HepG2 (cell line): ENCODE results near the gene ABCA4. TPM values are rescaled to one million over a fixed set of nuclear protein-coding genes. Genes with fewer than 3 reads are reported as not detected.

ENCODE experiments used
- ASH2L ChIP-seq: fragments of 300-600, 200-600 bp; sonication (generic); IDR thresholded peaks from 2 replicates; pipeline ENCODE4 v1.7.0; 2017; ENCODE audit warnings: low read depth, mild to moderate bottlenecking, moderate library complexity, mixed read lengths, low read length; ENCODE audit not compliant: insufficient read length
- ATF7 ChIP-seq, 2 experiments: fragments of 450-650 bp in 1 of 2; sonication (generic) in 1 of 2; formaldehyde crosslinking in 1 of 2; IDR thresholded peaks; 2 replicates each; pipeline versions ENCODE4 v1.4.0 to v1.6.1; 2016 to 2020; ENCODE audit warnings: antibody characterized with exemption in 1 of 2, mild to moderate bottlenecking in 1 of 2, missing genetic modification reagents in 1 of 2
- EP300 ChIP-seq, 3 experiments: sonication (generic) in 1 of 3; formaldehyde crosslinking in 1 of 3; IDR thresholded peaks; 2 replicates each; pipeline versions ENCODE4 v1.5.1 to v1.6.1; 2011 to 2020; ENCODE audit warnings: low read depth in 2 of 3, low read length in 2 of 3, borderline replicate concordance in 1 of 3, improper control_type of control experiment in 1 of 3, mild to moderate bottlenecking in 1 of 3, missing genetic modification reagents in 1 of 3, moderate library complexity in 1 of 3
- HDAC1 ChIP-seq: sonication (generic); formaldehyde crosslinking; IDR thresholded peaks from 2 replicates; pipeline ENCODE4 v1.5.1; 2020; ENCODE audit warnings: mild to moderate bottlenecking, missing genetic modification reagents
- HIC2 ChIP-seq: sonication (generic); formaldehyde crosslinking; IDR thresholded peaks from 2 replicates; pipeline ENCODE4 v1.9.0; 2022; ENCODE audit warnings: low read depth, missing genetic modification reagents
- HOMEZ ChIP-seq: IDR thresholded peaks from 2 replicates; pipeline ENCODE4 v1.6.1; 2016; ENCODE audit warnings: low read depth
- KAT8 ChIP-seq: IDR thresholded peaks from 2 replicates; pipeline ENCODE4 v1.6.1; 2016; ENCODE audit warnings: missing genetic modification reagents, missing compliant biosample characterization
- KDM3A ChIP-seq: IDR thresholded peaks from 2 replicates; pipeline ENCODE4 v1.6.1; 2018; ENCODE audit warnings: low read depth, missing compliant biosample characterization
- KDM5B ChIP-seq: sonication (generic); formaldehyde crosslinking; IDR thresholded peaks from 2 replicates; pipeline ENCODE4 v1.4.0; 2020; ENCODE audit warnings: missing genetic modification reagents, mild to moderate bottlenecking, borderline replicate concordance
- LBX2 ChIP-seq: sonication (generic); formaldehyde crosslinking; IDR thresholded peaks from 2 replicates; pipeline ENCODE4 v1.5.0; 2020; ENCODE audit warnings: missing genetic modification reagents, mild to moderate bottlenecking, borderline replicate concordance
- NCOA1 ChIP-seq: sonication (generic); formaldehyde crosslinking; IDR thresholded peaks from 2 replicates; pipeline ENCODE4 v1.9.0; 2021; ENCODE audit warnings: missing genetic modification reagents
- RXRA ChIP-seq: sonication (generic); formaldehyde crosslinking; IDR thresholded peaks from 2 replicates; pipeline ENCODE4 v1.5.1; 2020; ENCODE audit warnings: missing genetic modification reagents
- TEAD3 ChIP-seq: optimal IDR thresholded peaks from 2 replicates; pipeline ENCODE3; 2016; ENCODE audit warnings: borderline replicate concordance
- XRCC5 ChIP-seq: fragments of 200-400 bp; formaldehyde crosslinking; optimal IDR thresholded peaks from 2 replicates; pipeline ENCODE3; 2017; ENCODE audit warnings: mild to moderate bottlenecking, low read length
- ZBTB7A ChIP-seq: sonication (generic); formaldehyde crosslinking; IDR thresholded peaks from 2 replicates; pipeline ENCODE4 v1.8.0; 2022; ENCODE audit warnings: mild to moderate bottlenecking, missing genetic modification reagents
- ZFX ChIP-seq: sonication (generic); formaldehyde crosslinking; IDR thresholded peaks from 2 replicates; pipeline ENCODE4 v1.4.0; 2020; ENCODE audit warnings: mild to moderate bottlenecking, low read depth, missing genetic modification reagents, moderate library complexity
- ZMAT3 ChIP-seq: sonication (generic); formaldehyde crosslinking; conservative IDR thresholded peaks from 2 replicates; pipeline ENCODE4 v1.7.0; 2021; ENCODE audit warnings: missing genetic modification reagents
- ZMYM4 ChIP-seq: sonication (generic); formaldehyde crosslinking; IDR thresholded peaks from 2 replicates; pipeline ENCODE4 v1.8.1; 2023; ENCODE audit warnings: mild to moderate bottlenecking, missing genetic modification reagents
- ZNF101 ChIP-seq: sonication (generic); formaldehyde crosslinking; IDR thresholded peaks from 2 replicates; pipeline ENCODE4 v1.4.0; 2020; ENCODE audit warnings: mild to moderate bottlenecking, low read depth, missing genetic modification reagents, borderline replicate concordance
- ZNF205 ChIP-seq: IDR thresholded peaks from 2 replicates; pipeline ENCODE4 v1.6.1; 2018; ENCODE audit warnings: missing biosample characterization, missing genetic modification reagents
- ZNF350 ChIP-seq: sonication (generic); formaldehyde crosslinking; IDR thresholded peaks from 2 replicates; pipeline ENCODE4 v1.4.0; 2020; ENCODE audit warnings: mild to moderate bottlenecking, low read depth, missing genetic modification reagents, borderline replicate concordance
- ZNF362 ChIP-seq: sonication (generic); formaldehyde crosslinking; IDR thresholded peaks from 2 replicates; pipeline ENCODE4 v1.4.0; 2020; ENCODE audit warnings: missing genetic modification reagents, mild to moderate bottlenecking, borderline replicate concordance
- ZNF746 ChIP-seq: sonication (generic); formaldehyde crosslinking; IDR thresholded peaks from 2 replicates; pipeline ENCODE4 v1.8.0; 2022; ENCODE audit warnings: mild to moderate bottlenecking, missing genetic modification reagents
- ZNF766 ChIP-seq: sonication (generic); formaldehyde crosslinking; IDR thresholded peaks from 2 replicates; pipeline ENCODE4 v1.5.0; 2020; ENCODE audit warnings: missing genetic modification reagents, borderline replicate concordance
- polyA plus RNA-seq, 8 experiments: library from polyadenylated mRNA; depleted of rRNA in 3 of 8; stranded (reverse) in 7 of 8; unstranded in 1 of 8; fragments of >200 nt; fragmentation: Illumina TruSeq in 4 of 8; extraction: Trizol in 4 of 8; gene quantifications; 2 replicates each; pipeline versions ENCODE4 v1.2.1 to v1.2.3, GENCODE V29; 2011 to 2016; ENCODE audit warnings: low read depth in 4 of 8, missing spikeins in 1 of 8, mixed read lengths in 1 of 8; ENCODE audit not compliant: insufficient read depth in 1 of 8
- total RNA-seq, 5 experiments: library from RNA; depleted of rRNA; stranded (reverse); fragments of >200 nt; fragmentation: Illumina TruSeq; extraction: Trizol; gene quantifications; 2 replicates each; pipeline ENCODE4 v1.2.3, GENCODE V29; 2016; ENCODE audit warnings: low read depth in 1 of 5

The ABCA4 gene
- total and polyA plus RNA-seq, 2 of the 13 experiments (the other 11 are each of a cell fraction or from before 2014, with no cell fraction given) = 0.24 to 0.67 TPM

GRCh38 chr1:94044290-94044790 is 76.6 kb downstream of the ABCA4 start (continued):
- TF ChIP-seq HOMEZ (CRISPR knock-in tag) (0 out of 2 replicates have a peak, but pooled peaks have one; percentile 11), ZBTB7A (CRISPR knock-in tag) (peak; percentile 84), ZMAT3 (CRISPR knock-in tag) (no peak), TEAD3 (no peak), KAT8 (peak; percentile 92), ZNF205 (CRISPR knock-in tag) (no peak), LBX2 (CRISPR knock-in tag) (no peak), HIC2 (CRISPR knock-in tag) (peak; percentile 48; the same call in 1 of the 2 replicates), NCOA1 (CRISPR knock-in tag) (no peak), ATF7 (IDR thresholded peaks at IDR 0.05) (no peak), ATF7 (CRISPR knock-in tag; IDR thresholded peaks at IDR 0.05) (0 out of 2 replicates have a peak, but pooled peaks have one; percentile 32), ZNF350 (CRISPR knock-in tag) (0 out of 2 replicates have a peak, but pooled peaks have one; percentile 35), RXRA (0 out of 2 replicates have a peak, but pooled peaks have one; percentile 25), ZFX (CRISPR knock-in tag) (peak; percentile 43; the same call in 1 of the 2 replicates), HDAC1 (peak; percentile 60; the same call in 1 of the 2 replicates), ASH2L (peak; percentile 61), KDM5B (peak; percentile 65; the same call in 1 of the 2 replicates), ZNF746 (CRISPR knock-in tag) (0 out of 2 replicates have a peak, but pooled peaks have one; percentile 43), KDM3A (CRISPR knock-in tag) (no peak), ZNF362 (CRISPR knock-in tag) (no peak), ZNF766 (no peak), ZMYM4 (CRISPR knock-in tag) (peak; percentile 63; the same call in 1 of the 2 replicates), XRCC5 (peak; percentile 61), ZNF101 (CRISPR knock-in tag) (no peak), EP300 (IDR thresholded peaks at IDR 0.05; ENCODE audit: low read depth in 2 of 2, low read length in 2 of 2) (0 out of 4 replicates have a peak, but pooled peaks of 1 of the 2 experiments have one; percentile 18), EP300 (CRISPR knock-in tag; IDR thresholded peaks at IDR 0.05; ENCODE audit: borderline replicate concordance) (no peak)
